ENCODE data around the gene CATSPERZ. TPM values are rescaled to one million over a fixed set of nuclear protein-coding genes. Genes with fewer than 3 reads are reported as not detected.

Gene CATSPERZ
- total and polyA plus RNA-seq, 2 of the 13 experiments (the other 11 are each of a cell fraction or from before 2014, with no cell fraction given) = 0.22 to 0.48 TPM

DNA sequence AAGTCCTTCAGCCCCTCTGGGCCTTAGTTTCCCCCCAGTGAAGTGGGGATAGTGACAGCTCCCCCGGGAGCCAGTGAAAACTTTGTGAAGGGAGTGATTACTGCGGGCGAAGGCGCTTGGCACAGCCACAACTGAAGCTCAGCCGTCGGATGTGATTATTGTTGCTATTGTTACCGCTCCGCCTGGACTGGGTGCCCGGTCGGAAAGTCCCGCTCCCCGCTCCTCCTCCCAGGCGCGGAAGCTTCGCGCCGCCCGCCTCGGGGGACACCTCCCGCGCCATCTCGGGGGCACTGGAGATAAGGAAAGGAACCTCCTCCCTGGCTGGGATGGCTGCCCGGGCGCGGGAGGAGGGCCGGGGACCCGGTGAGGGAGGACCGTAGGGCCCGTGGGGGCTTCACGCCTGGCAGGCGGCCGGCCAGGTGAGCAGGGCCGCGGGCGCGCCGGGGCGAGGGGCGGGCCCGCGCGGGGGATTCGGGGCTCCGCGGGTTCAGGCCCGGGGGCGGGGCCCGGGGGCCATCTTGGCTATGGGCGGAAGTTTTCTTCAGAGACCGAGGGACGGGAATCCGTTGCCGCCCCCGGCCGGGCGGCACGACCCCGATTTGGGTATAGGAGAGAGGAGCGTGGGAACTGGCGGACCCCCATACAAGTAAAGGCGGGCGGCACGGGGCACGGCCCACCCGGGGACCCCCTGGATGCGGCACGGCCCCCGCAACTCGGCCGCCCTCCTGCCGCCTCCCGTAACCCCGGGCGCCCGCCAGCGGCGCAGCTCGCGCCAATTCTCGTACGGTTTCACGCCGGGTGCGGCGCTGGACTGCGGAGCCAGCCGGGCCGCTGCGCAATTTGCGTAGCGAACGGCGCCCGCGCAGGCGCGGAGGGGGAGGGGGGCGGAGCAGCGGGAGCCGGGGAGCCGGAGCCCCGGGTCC is 14.9 kb upstream of the CATSPERZ start, which contains the start of gene GPR137 (continued):
- no peak for TF ChIP-seq ZNF407 (CRISPR knock-in tag; IDR thresholded peaks at IDR 0.05; ENCODE audit: not compliant biosample characterization)
- TF ChIP-seq ZSCAN5A (CRISPR knock-in tag; IDR thresholded peaks at IDR 0.05; ENCODE audit: borderline replicate concordance) = no peak
- TF ChIP-seq ZNF354B (CRISPR knock-in tag; IDR thresholded peaks at IDR 0.05) = no peak
- TF ChIP-seq, protein P1, sequence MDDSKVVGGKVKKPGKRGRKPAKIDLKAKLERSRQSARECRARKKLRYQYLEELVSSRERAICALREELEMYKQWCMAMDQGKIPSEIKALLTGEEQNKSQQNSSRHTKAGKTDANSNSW (CRISPR knock-in tag; IDR thresholded peaks at IDR 0.05; ENCODE audit: borderline replicate concordance) = no peak
- no peak for TF ChIP-seq MATR3 (CRISPR knock-in tag; IDR thresholded peaks at IDR 0.05)
- no peak; the same call in 1 of the 2 replicates for TF ChIP-seq ZKSCAN8 (CRISPR knock-in tag; IDR thresholded peaks at IDR 0.05; ENCODE audit: borderline replicate concordance)
- no peak for TF ChIP-seq ZNF557 (CRISPR knock-in tag; IDR thresholded peaks at IDR 0.05)
- no peak for TF ChIP-seq ZNF598 (CRISPR knock-in tag; IDR thresholded peaks at IDR 0.05; ENCODE audit: borderline replicate concordance)
- TF ChIP-seq IKZF4 (CRISPR knock-in tag; IDR thresholded peaks at IDR 0.05; ENCODE audit: borderline replicate concordance, low read depth, not compliant biosample characterization) = no peak
- no peak for TF ChIP-seq HMGA1 (CRISPR knock-in tag; conservative IDR thresholded peaks at IDR 0.05)
- no peak for TF ChIP-seq ISX (CRISPR knock-in tag; conservative IDR thresholded peaks at IDR 0.05)
- TF ChIP-seq ZNF24 (IDR thresholded peaks at IDR 0.05) = no peak
- TF ChIP-seq MAFF (IDR thresholded peaks at IDR 0.05; ENCODE audit: low read depth, low read length) = no peak
- no peak for TF ChIP-seq AFF4 (CRISPR knock-in tag; IDR thresholded peaks at IDR 0.05)
- TF ChIP-seq SMAD9 (CRISPR knock-in tag; IDR thresholded peaks at IDR 0.05) = no peak

Measured in HepG2 (cell line).